ENCODE results near the gene MLLT6.

- TF ChIP-seq CTCF (IDR thresholded peaks at IDR 0.05; ENCODE audit: low read length) (no peak), EZH2 (optimal IDR thresholded peaks at IDR 0.05; ENCODE audit: low read depth, low read length) (no peak), EZH2phosphoT487 (IDR thresholded peaks at IDR 0.05; ENCODE audit: low read length) (no peak)
Measured at GRCh38 chr17:38690386-38690785, 14.7 kb upstream of the MLLT6 start.
